HUES64 (cell line): ENCODE results near the gene EXOSC5.

ENCODE experiments used
- H3K27ac ChIP-seq: 2 replicates; pipeline ENCODE4 v1.7.0; 2013; ENCODE audit warnings: low read depth, low read length, inconsistent platforms
- H3K27me3 ChIP-seq: 2 replicates; pipeline ENCODE4 v1.6.1; 2013; ENCODE audit warnings: mild to moderate bottlenecking, low read length; ENCODE audit not compliant: insufficient read depth
- H3K36me3 ChIP-seq: 2 replicates; pipeline ENCODE4 v1.6.1; 2013; ENCODE audit warnings: mild to moderate bottlenecking, low read length; ENCODE audit not compliant: insufficient read depth
- H3K4me1 ChIP-seq: 2 replicates; pipeline ENCODE4 v1.6.1; 2013; ENCODE audit warnings: mild to moderate bottlenecking, low read length, moderate library complexity; ENCODE audit not compliant: insufficient read depth
- H3K4me3 ChIP-seq: 2 replicates; pipeline ENCODE4 v1.5.1; 2013; ENCODE audit warnings: mild to moderate bottlenecking, low read length, moderate library complexity
- H3K9ac ChIP-seq: 2 replicates; pipeline ENCODE4 v1.6.1; 2013; ENCODE audit warnings: mild to moderate bottlenecking, low read depth, low read length
- H3K9me3 ChIP-seq: 2 replicates; pipeline ENCODE4 v1.6.1; 2013; ENCODE audit warnings: low read depth, low read length; ENCODE audit not compliant: insufficient read depth
- WGBS: fragments of 150-250, 120-280 bp; methylation state at CpG from one replicate; pipeline ENCODE4 v1.1.7; 2013; ENCODE audit warnings: missing lambda C conversion rate; 5-methylcytosine and 5-hydroxymethylcytosine counted together

The EXOSC5 gene

GRCh38 chr19:41425174-41426115, 28.3 kb upstream of the EXOSC5 start:
- WGBS = 95% methylated on average over 28 of the region's 28 CpGs
- Histone ChIP-seq H3K27me3 (no peaks in the 10 kb centered on the region), H3K9ac (no peak overlapping the region), H3K9me3 (no peaks in the 10 kb centered on the region), H3K4me3 (no peak overlapping the region), H3K4me1 (peaks cover 11% of the 10 kb centered on the region), H3K27ac (no peak overlapping the region), H3K36me3 (peaks cover 16% of the 10 kb centered on the region)

GRCh38 chr19:41424335-41425173, 27.4 kb upstream of the EXOSC5 start:
- H3K4me3 ChIP-seq = no peak overlapping the region
- no peak overlapping the region for H3K27ac ChIP-seq
- H3K36me3 ChIP-seq = peaks cover 24% of the 10 kb centered on the region
- no peaks in the 10 kb centered on the region for H3K27me3 ChIP-seq
- H3K9me3 ChIP-seq = no peaks in the 10 kb centered on the region
- no peak overlapping the region for H3K9ac ChIP-seq
- H3K4me1 ChIP-seq = peaks cover 11% of the 10 kb centered on the region
- WGBS = 90% methylated on average over 21 of the region's 21 CpGs

GRCh38 chr19:41422955-41423354, 25.8 kb upstream of the EXOSC5 start:
- Histone ChIP-seq H3K4me3 (no peak overlapping the region), H3K9ac (no peak overlapping the region), H3K27ac (no peak overlapping the region), H3K4me1 (peaks cover 5% of the 10 kb centered on the region; the same call in 1 of the 2 replicates), H3K36me3 (peaks cover 32% of the 10 kb centered on the region), H3K27me3 (no peaks in the 10 kb centered on the region), H3K9me3 (no peaks in the 10 kb centered on the region)
- WGBS = 94% methylated on average over 12 of the region's 12 CpGs

- no peak overlapping the region for H3K27ac ChIP-seq
- no peaks in the 10 kb centered on the region for H3K9me3 ChIP-seq
- H3K4me3 ChIP-seq = no peak overlapping the region
- WGBS = 91% methylated on average over 18 of the region's 18 CpGs
- peaks cover 32% of the 10 kb centered on the region for H3K36me3 ChIP-seq
- H3K4me1 ChIP-seq = peaks cover 5% of the 10 kb centered on the region; the same call in 1 of the 2 replicates
- H3K27me3 ChIP-seq = no peaks in the 10 kb centered on the region
- H3K9ac ChIP-seq = no peak overlapping the region
These were observed 25.3 kb upstream of the EXOSC5 start for GRCh38 chr19:41422456-41422855.

- no peaks in the 10 kb centered on the region for H3K9me3 ChIP-seq
- no peak overlapping the region for H3K9ac ChIP-seq
- H3K36me3 ChIP-seq = peaks cover 36% of the 10 kb centered on the region
- no peak overlapping the region for H3K4me3 ChIP-seq
- 95% methylated on average over 20 of the region's 20 CpGs for WGBS
- peaks cover 5% of the 10 kb centered on the region; the same call in 1 of the 2 replicates for H3K4me1 ChIP-seq
- H3K27ac ChIP-seq = no peak overlapping the region
- no peaks in the 10 kb centered on the region for H3K27me3 ChIP-seq
These were observed 24.8 kb upstream of the EXOSC5 start for GRCh38 chr19:41421973-41422372.

GRCh38 chr19:41421314-41421713, 24.2 kb upstream of the EXOSC5 start:
- Histone ChIP-seq H3K4me1 (no peaks in the 10 kb centered on the region), H3K9ac (no peak overlapping the region), H3K27me3 (no peaks in the 10 kb centered on the region), H3K9me3 (no peaks in the 10 kb centered on the region), H3K36me3 (peaks cover 39% of the 10 kb centered on the region), H3K27ac (no peak overlapping the region), H3K4me3 (no peak overlapping the region)
- 89% methylated on average over 6 of the region's 6 CpGs for WGBS

GRCh38 chr19:41420101-41420880, 23.1 kb upstream of the EXOSC5 start:
- H3K27ac ChIP-seq = no peak overlapping the region
- H3K9ac ChIP-seq = no peak overlapping the region
- H3K27me3 ChIP-seq = no peaks in the 10 kb centered on the region
- H3K4me3 ChIP-seq = no peak overlapping the region
- H3K9me3 ChIP-seq = no peaks in the 10 kb centered on the region
- WGBS = 91% methylated on average over 8 of the region's 8 CpGs
- H3K4me1 ChIP-seq = no peaks in the 10 kb centered on the region
- H3K36me3 ChIP-seq = peaks cover 44% of the 10 kb centered on the region

GRCh38 chr19:41416194-41416674, 19.1 kb upstream of the EXOSC5 start:
- H3K9me3 ChIP-seq = no peaks in the 10 kb centered on the region
- H3K4me3 ChIP-seq = no peak overlapping the region
- WGBS = 94% methylated on average over 12 of the region's 12 CpGs
- H3K27me3 ChIP-seq = no peaks in the 10 kb centered on the region
- peaks cover 41% of the 10 kb centered on the region for H3K36me3 ChIP-seq
- no peaks in the 10 kb centered on the region for H3K4me1 ChIP-seq
- no peak overlapping the region for H3K9ac ChIP-seq
- H3K27ac ChIP-seq = no peak overlapping the region

GRCh38 chr19:41415154-41415571, 18.0 kb upstream of the EXOSC5 start:
- 96% methylated on average over 9 of the region's 9 CpGs for WGBS
- Histone ChIP-seq H3K27ac (no peak overlapping the region), H3K36me3 (peaks cover 43% of the 10 kb centered on the region), H3K27me3 (no peaks in the 10 kb centered on the region), H3K4me3 (no peak overlapping the region), H3K9ac (no peak overlapping the region), H3K4me1 (no peaks in the 10 kb centered on the region), H3K9me3 (no peaks in the 10 kb centered on the region)

GRCh38 chr19:41414461-41414860, 17.3 kb upstream of the EXOSC5 start:
- WGBS = 94% methylated on average over 9 of the region's 9 CpGs
- no peaks in the 10 kb centered on the region for H3K9me3 ChIP-seq
- no peak overlapping the region for H3K27ac ChIP-seq
- H3K9ac ChIP-seq = no peak overlapping the region
- H3K27me3 ChIP-seq = no peaks in the 10 kb centered on the region
- no peak overlapping the region for H3K4me3 ChIP-seq
- peaks cover 36% of the 10 kb centered on the region for H3K36me3 ChIP-seq
- no peaks in the 10 kb centered on the region for H3K4me1 ChIP-seq
